ENCODE data around the gene NRDC.

The NRDC gene

GRCh38 chr1:51768971-51769588 is 109.4 kb downstream of the NRDC start:
- CTCF ChIA-PET = interaction anchor here (0.6 to 2.1 kb wide), 43 partner anchors 8 to 1390 kb away, joined by 3 to 15 read pairs (median 3); no protein-coding TSS in a partner anchor

GRCh38 chr1:51761351-51761750 is 117.2 kb downstream of the NRDC start:
- CTCF ChIA-PET = interaction anchor here (1.6 kb wide), 1 partner anchor 8 kb away, joined by 9 read pairs; no protein-coding TSS in a partner anchor
- POLR2A ChIA-PET = no interaction called here
- H3K4me1 ChIP-seq (ENCODE audit: control insufficient read depth, insufficient read depth, low read length) = no peaks in the 10 kb centered on the region
- no peaks in the 10 kb centered on the region for H3K9me3 ChIP-seq (ENCODE audit: control insufficient read depth, insufficient read depth, low read depth, low read length)
- peaks cover 16 to 44% of the 10 kb centered on the region in 2 experiments; a peak in 2 of 3 replicates for H3K36me3 ChIP-seq (ENCODE audit: control insufficient read depth in 2 of 2, insufficient read depth in 1 of 2, low read length in 2 of 2)
- no peak overlapping the region for H3K4me3 ChIP-seq (ENCODE audit: low read depth, low read length)
- no peak overlapping the region for H3K27ac ChIP-seq (ENCODE audit: extremely low read depth, low read depth, low read length)
- no peak for TF ChIP-seq ZNF792 (tag by site-specific recombination; IDR thresholded peaks at IDR 0.05)
- TF ChIP-seq ZNF785 (tag by site-specific recombination; IDR thresholded peaks at IDR 0.05) = no peak
- no peak for TF ChIP-seq ZNF449 (tag by site-specific recombination; IDR thresholded peaks at IDR 0.05)
- no peak for TF ChIP-seq ZNF155 (tag by site-specific recombination; IDR thresholded peaks at IDR 0.05)
- no peak for TF ChIP-seq ZNF518A (tag by site-specific recombination; conservative IDR thresholded peaks at IDR 0.05; ENCODE audit: low read depth)
- no peak for TF ChIP-seq PRDM10 (tag by site-specific recombination; IDR thresholded peaks at IDR 0.05)
- TF ChIP-seq ZNF548 (tag by site-specific recombination; IDR thresholded peaks at IDR 0.05) = no peak
- no peak for TF ChIP-seq ZNF580 (tag by site-specific recombination; IDR thresholded peaks at IDR 0.05)
- TF ChIP-seq ZNF350 (tag by site-specific recombination; IDR thresholded peaks at IDR 0.05) = no peak
- no peak for TF ChIP-seq HIC1 (tag by site-specific recombination; IDR thresholded peaks at IDR 0.05)
- TF ChIP-seq ZNF600 (tag by site-specific recombination; IDR thresholded peaks at IDR 0.05) = no peak
- no peak for TF ChIP-seq ZNF335 (tag by site-specific recombination; conservative IDR thresholded peaks at IDR 0.05)

More at GRCh38 chr1:51768971-51769588, 109.4 kb downstream of the NRDC start:
- no peak overlapping the region for H3K4me3 ChIP-seq (ENCODE audit: low read depth, low read length)
- H3K36me3 ChIP-seq (ENCODE audit: control insufficient read depth in 2 of 2, insufficient read depth in 1 of 2, low read length in 2 of 2) = peaks cover 37 to 90% of the 10 kb centered on the region in 2 experiments; a peak in 2 of 3 replicates
- TF ChIP-seq CTCF (tag by site-specific recombination; IDR thresholded peaks at IDR 0.05) = peak; percentile 57; the same call in 1 of the 2 replicates
- no peak for TF ChIP-seq ZNF561 (tag by site-specific recombination; IDR thresholded peaks at IDR 0.05; ENCODE audit: borderline replicate concordance)
- TF ChIP-seq ZBTB17 (tag by site-specific recombination; IDR thresholded peaks at IDR 0.05) = 0 out of 2 replicates have a peak, but pooled peaks have one; percentile 28
- peak; percentile 66 for TF ChIP-seq ZNF654 (tag by site-specific recombination; IDR thresholded peaks at IDR 0.05; ENCODE audit: low read depth)
- TF ChIP-seq PRDM1 (tag by site-specific recombination; IDR thresholded peaks at IDR 0.05) = 0 out of 2 replicates have a peak, but pooled peaks have one; percentile 32
- TF ChIP-seq EGR2 (tag by site-specific recombination; IDR thresholded peaks at IDR 0.05; ENCODE audit: low read depth) = no peak
- 0 out of 2 replicates have a peak, but pooled peaks have one; percentile 34 for TF ChIP-seq ZNF558 (tag by site-specific recombination; IDR thresholded peaks at IDR 0.05)
- no peaks in the 10 kb centered on the region for H3K4me1 ChIP-seq (ENCODE audit: control insufficient read depth, insufficient read depth, low read length)
- H3K27ac ChIP-seq (ENCODE audit: extremely low read depth, low read depth, low read length) = no peak overlapping the region
- POLR2A ChIA-PET = interaction anchor here (1.3 kb wide), 1 partner anchor 147 kb away, joined by 5 read pairs; no protein-coding TSS in a partner anchor
- H3K9me3 ChIP-seq (ENCODE audit: control insufficient read depth, insufficient read depth, low read depth, low read length) = no peaks in the 10 kb centered on the region
